A673 (cell line): ENCODE measurements around the gene ACSL5. TPM values are rescaled to one million over a fixed set of nuclear protein-coding genes. Genes with fewer than 3 reads are reported as not detected.

ENCODE experiments used
- BruUV-seq: library from RNA; stranded (reverse); fragments of 400-500 nt; replicated peaks from 2 replicates; lab custom pipeline; 2021; lab: Mats Ljungman, UMichigan
- CTCF ChIA-PET: fragments of 300-600 bp; sonication (Branson Sonifier 250); formaldehyde crosslinking; loops from one replicate; lab custom pipeline; 2022; ENCODE audit warnings: antibody characterized with exemption; lab: Charles Lee
- POLR2A ChIA-PET: fragments of 300-600 bp; sonication (Branson Sonifier 250); formaldehyde crosslinking; loops from one replicate; lab custom pipeline; 2022; ENCODE audit warnings: antibody characterized with exemption; ENCODE audit not compliant: low non-redundant PET; lab: Charles Lee
- DNase-seq: peaks from one replicate; pipeline ENCODE4 v3.0.0-alpha.2; 2015; ENCODE audit warnings: low spot score
- H3K27ac ChIP-seq: fragments of 200-600 bp; sonication (generic); 2 replicates; pipeline ENCODE4 v1.5.1; 2016; ENCODE audit warnings: mixed run types, low read depth, mild to moderate bottlenecking, mixed read lengths, antibody characterized with exemption, low read length; ENCODE audit not compliant: poor library complexity, severe bottlenecking
- H3K27me3 ChIP-seq: fragments of 200-600 bp; sonication (generic); replicated peaks from 2 replicates; pipeline ENCODE4 v1.6.1; 2017; ENCODE audit warnings: mixed run types, low read depth, mild to moderate bottlenecking, mixed read lengths, antibody characterized with exemption, low read length; ENCODE audit not compliant: insufficient read depth, poor library complexity
- H3K36me3 ChIP-seq: fragments of 200-600 bp; sonication (generic); 2 replicates; pipeline ENCODE4 v1.6.1; 2016; ENCODE audit warnings: mixed run types, mild to moderate bottlenecking, mixed read lengths, antibody characterized with exemption, low read length; ENCODE audit not compliant: insufficient read depth, poor library complexity, severe bottlenecking
- H3K4me1 ChIP-seq: fragments of 200-600 bp; sonication (generic); 2 replicates; pipeline ENCODE4 v1.6.1; 2017; ENCODE audit warnings: mixed run types, mild to moderate bottlenecking, mixed read lengths, antibody characterized with exemption, low read length; ENCODE audit not compliant: insufficient read depth, poor library complexity, severe bottlenecking
- H3K4me3 ChIP-seq: fragments of 200-600 bp; sonication (generic); 2 replicates; pipeline ENCODE4 v1.5.1; 2016; ENCODE audit warnings: low read depth, mixed run types, mild to moderate bottlenecking, mixed read lengths, low read length; ENCODE audit not compliant: poor library complexity, severe bottlenecking
- H3K9me3 ChIP-seq: fragments of 200-600 bp; sonication (generic); 2 replicates; pipeline ENCODE4 v1.6.1; 2016; ENCODE audit warnings: mixed run types, low read depth, mild to moderate bottlenecking, mixed read lengths, antibody characterized with exemption, low read length; ENCODE audit not compliant: poor library complexity, severe bottlenecking
- EZH2 ChIP-seq: fragments of 200-600 bp; sonication (generic); IDR thresholded peaks from 2 replicates; pipeline ENCODE4 v1.6.1; 2017; ENCODE audit warnings: borderline replicate concordance, low read depth, mild to moderate bottlenecking, mixed read lengths, antibody characterized with exemption, low read length; ENCODE audit not compliant: poor library complexity, severe bottlenecking
- intact Hi-C: fragments of 100-400 bp; cut with micrococcal nuclease; formaldehyde crosslinking; loops from one replicate; pipeline ENCODE4 v1.10.0; 2022; ENCODE audit not compliant: unreplicated experiment
- total RNA-seq: library from RNA; stranded (reverse); gene quantifications from 2 replicates; pipeline ENCODE4 v1.2.3, GENCODE V29; 2021
- TF ChIP-seq, protein P1 (sequence below): fragments of 300-800, 200-600 bp; sonication (generic); conservative IDR thresholded peaks from 2 replicates; pipeline ENCODE4 v1.5.1; 2017; ENCODE audit warnings: low read depth, mild to moderate bottlenecking, antibody characterized with exemption, low read length, moderate library complexity, mixed read lengths

ACSL5 gene
- total RNA-seq, 1 experiment from 2014 or later: 1.0 TPM

DNA sequence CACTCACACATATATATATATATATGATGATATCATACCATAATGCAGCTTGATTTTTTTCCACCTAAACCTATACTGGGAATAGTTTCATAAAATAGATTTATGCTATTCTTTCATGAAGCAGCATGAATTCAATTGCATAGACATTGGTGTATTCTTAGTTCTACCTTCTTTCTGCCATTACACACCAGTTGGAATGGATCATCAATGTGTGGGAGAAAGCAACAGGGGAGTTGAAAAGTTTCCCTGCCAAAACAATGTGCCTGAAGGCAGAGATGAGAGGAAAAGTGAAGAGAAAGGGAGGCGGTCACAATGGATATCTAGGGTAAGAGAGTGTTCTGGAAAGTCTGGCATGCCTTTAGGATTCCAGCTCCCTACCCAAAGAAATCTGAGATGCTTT, 25.2 kb upstream of the ACSL5 start:
- no peaks in the 10 kb centered on the region for H3K36me3 ChIP-seq
- intact Hi-C loops: no loop called here
- DNase-seq: no peak
- BruUV-seq: no TSS peak
- no peak overlapping the region for H3K4me3 ChIP-seq
- H3K27me3 ChIP-seq: no peaks in the 10 kb centered on the region
- POLR2A ChIA-PET: no interaction called here
- H3K4me1 ChIP-seq: no peaks in the 10 kb centered on the region
- H3K9me3 ChIP-seq: no peaks in the 10 kb centered on the region
- H3K27ac ChIP-seq: no peak overlapping the region
- TF ChIP-seq EZH2: no peak
- TF ChIP-seq, protein P1, sequence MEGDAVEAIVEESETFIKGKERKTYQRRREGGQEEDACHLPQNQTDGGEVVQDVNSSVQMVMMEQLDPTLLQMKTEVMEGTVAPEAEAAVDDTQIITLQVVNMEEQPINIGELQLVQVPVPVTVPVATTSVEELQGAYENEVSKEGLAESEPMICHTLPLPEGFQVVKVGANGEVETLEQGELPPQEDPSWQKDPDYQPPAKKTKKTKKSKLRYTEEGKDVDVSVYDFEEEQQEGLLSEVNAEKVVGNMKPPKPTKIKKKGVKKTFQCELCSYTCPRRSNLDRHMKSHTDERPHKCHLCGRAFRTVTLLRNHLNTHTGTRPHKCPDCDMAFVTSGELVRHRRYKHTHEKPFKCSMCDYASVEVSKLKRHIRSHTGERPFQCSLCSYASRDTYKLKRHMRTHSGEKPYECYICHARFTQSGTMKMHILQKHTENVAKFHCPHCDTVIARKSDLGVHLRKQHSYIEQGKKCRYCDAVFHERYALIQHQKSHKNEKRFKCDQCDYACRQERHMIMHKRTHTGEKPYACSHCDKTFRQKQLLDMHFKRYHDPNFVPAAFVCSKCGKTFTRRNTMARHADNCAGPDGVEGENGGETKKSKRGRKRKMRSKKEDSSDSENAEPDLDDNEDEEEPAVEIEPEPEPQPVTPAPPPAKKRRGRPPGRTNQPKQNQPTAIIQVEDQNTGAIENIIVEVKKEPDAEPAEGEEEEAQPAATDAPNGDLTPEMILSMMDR: no peak
- CTCF ChIA-PET: no interaction called here

DNA sequence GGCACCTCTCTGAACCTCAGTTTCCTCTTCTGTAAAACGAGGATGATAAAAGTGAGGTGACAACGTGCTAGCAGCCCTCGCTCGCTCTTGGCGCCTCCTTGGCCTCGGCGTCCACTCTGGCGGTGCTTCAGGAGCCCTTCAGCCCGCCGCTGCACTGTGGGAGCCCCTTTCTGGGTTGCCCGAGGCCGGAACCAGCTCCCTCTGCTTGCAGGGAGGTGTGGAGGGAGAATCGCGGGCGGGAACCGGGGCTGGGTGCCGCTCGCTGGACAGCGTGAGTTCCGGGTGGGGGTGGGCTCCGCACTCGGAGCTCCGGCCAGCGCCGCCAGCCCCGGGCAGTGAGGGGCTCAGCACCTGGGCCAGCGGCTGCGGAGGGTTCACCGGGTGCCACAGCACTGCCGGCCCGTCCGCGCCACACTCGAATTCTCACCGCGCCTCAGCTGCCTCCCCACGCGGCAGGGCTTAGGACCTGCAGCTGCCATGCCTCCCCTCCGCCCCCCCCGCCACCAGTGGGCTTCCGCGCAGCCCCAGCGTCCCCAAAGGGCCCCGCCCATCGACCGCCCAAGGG, 24.3 kb upstream of the ACSL5 start:
- Histone ChIP-seq H3K27ac (no peak overlapping the region), H3K4me3 (no peak overlapping the region), H3K36me3 (no peaks in the 10 kb centered on the region), H3K9me3 (no peaks in the 10 kb centered on the region), H3K27me3 (no peaks in the 10 kb centered on the region), H3K4me1 (no peaks in the 10 kb centered on the region)
- ChIA-PET POLR2A (no interaction called here), CTCF (no interaction called here)
- no peak for TF ChIP-seq EZH2
- TF ChIP-seq, protein P1: no peak
- intact Hi-C loops: no loop called here
- BruUV-seq: no TSS peak
- no peak for DNase-seq

DNA sequence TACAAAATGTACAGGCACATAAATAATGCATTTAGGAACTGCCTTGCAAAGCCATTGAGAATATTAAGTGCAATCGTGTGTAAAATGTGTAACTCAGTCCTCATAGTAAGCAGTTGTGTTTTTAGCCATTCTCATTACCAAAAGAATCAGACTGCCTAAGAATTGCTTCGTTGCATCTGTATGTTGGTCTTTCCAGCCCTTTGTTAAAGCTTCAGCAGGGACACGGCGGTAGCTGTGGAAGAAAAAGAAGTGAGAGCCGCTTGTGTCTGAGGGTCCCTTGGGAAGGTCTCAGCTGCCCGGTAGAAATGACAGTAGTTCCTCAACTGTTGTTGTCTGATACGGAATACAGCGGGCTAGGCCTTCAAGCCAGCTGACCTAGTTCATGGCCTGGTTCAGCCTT, 22.8 kb upstream of the ACSL5 start:
- H3K4me3 ChIP-seq: no peak overlapping the region
- no peak overlapping the region for H3K27ac ChIP-seq
- ChIA-PET CTCF (no interaction called here), POLR2A (no interaction called here)
- H3K9me3 ChIP-seq: no peaks in the 10 kb centered on the region
- H3K4me1 ChIP-seq: no peaks in the 10 kb centered on the region
- H3K27me3 ChIP-seq: no peaks in the 10 kb centered on the region
- no peaks in the 10 kb centered on the region for H3K36me3 ChIP-seq
- no TSS peak for BruUV-seq
- intact Hi-C loops: no loop called here
- TF ChIP-seq EZH2: no peak
- TF ChIP-seq, protein P1: no peak
- no peak for DNase-seq
